Stimulated activated CD8-positive, alpha-beta memory T cell treated with anti-CD3 and anti-CD28 coated beads, Interleukin-12 subunit alpha, Interleukin-12 subunit beta, amount 100 ng/mL, for 4 hours (primary cell): ENCODE measurements around the gene ARID1A.
"Not testable (repeated sequence)": the region's sequence is repeated elsewhere in the genome, so short reads cannot be mapped to it uniquely, and the experiment has no call there.

ENCODE experiments used
- DNase-seq: peaks from one replicate; pipeline ENCODE4 v3.0.0-alpha.2; 2020; ENCODE audit warnings: low read depth

The ARID1A gene

GRCh38 chr1:26697978-26698849 is 2.4 kb downstream of the ARID1A start:
- DNase-seq: peak; percentile 18

GRCh38 chr1:26700711-26701110 is 4.9 kb downstream of the ARID1A start:
- DNase-seq: no peak

- DNase-seq: no peak
Measured at GRCh38 chr1:26701266-26701994, 5.6 kb downstream of the ARID1A start.

GRCh38 chr1:26701995-26702679 is 6.3 kb downstream of the ARID1A start:
- DNase-seq: no peak

DNA sequence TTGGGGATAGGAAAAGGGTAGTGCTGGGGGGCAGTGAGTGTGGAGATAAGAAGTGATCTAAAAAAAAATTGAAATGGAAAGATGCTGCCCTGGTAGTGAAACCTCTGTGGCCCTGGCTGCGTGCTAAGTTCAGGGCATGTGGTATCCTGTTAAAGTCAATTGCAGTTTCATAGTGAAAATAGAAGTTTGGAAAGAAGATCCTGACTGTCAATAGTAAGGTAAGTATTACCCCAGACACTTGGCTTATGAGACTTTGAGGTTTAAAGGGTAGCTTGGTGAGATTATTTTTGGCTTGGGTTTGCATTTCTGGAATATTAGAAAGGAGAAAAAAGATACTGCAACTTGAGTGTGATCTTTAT is 6.8 kb downstream of the ARID1A start:
- DNase-seq: no peak

- DNase-seq: no peak
Measured at GRCh38 chr1:26703478-26703877, 7.7 kb downstream of the ARID1A start.

DNA sequence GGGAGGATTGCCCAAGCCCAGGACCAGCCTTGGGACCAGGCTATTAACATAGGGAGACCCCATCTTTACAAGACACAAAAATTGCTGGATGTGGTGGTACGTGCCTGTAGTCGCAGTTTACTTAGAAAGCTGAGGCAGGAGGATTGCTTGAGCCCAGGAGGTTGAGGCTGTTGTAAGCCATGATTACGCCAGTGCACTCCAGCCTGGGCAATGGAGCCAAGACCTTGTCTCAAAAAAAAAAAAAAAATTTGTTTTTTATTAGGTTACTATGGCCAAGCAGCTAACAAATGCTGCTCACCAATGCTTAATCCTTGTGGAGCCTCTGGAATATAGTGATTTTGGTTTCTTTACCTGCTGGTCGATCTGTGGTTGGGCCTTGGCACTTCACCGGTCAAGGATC is 8.8 kb downstream of the ARID1A start:
- DNase-seq: no peak

GRCh38 chr1:26705227-26705626 is 9.4 kb downstream of the ARID1A start:
- DNase-seq: not testable (repeated sequence)

DNA sequence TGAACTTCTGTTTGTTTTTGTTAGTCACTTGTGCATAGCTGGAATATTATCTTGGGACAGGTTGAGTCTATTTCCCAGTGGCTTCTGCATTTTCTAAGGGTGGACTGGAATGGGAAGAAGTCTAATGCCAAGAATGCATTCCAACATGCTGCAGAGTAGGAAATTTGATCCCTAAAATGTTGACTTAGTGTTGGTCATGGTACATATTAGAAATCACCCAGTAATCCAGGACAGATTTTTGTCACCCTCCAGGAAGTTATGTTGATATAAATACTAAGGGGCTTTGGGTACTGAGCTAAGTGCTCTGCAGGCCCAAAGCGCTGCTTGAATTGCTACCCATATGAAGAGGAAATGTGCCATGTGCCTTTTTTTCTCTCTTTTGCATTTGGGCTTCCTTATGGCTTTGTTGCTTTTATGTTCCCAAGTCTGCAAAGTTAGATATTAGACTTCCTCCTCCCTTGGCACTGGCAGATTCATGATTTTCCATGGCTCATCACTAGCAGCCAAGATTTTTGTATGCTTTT is 10.0 kb downstream of the ARID1A start:
- DNase-seq: no peak

- DNase-seq: no peak
Measured at GRCh38 chr1:26706315-26706714, 10.5 kb downstream of the ARID1A start.

DNA sequence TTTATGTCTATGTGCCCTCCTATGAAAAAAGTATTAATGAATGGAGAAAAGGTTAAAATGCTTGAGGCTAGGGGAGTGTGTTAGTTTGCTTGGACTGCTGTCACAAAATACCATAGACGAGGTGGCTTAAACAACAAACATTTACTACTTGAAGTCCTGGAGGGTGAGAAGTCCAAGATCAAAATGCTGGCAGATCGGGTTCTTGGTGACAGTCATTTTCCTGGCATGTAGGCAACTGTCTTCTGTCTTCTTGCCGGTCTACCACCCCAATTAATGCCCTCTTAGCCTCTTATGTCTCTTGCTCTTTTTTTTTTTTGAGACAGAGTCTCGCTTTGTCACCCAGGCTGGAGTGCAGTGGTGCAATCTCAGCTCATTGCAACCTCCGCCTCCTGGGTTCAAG is 15.0 kb downstream of the ARID1A start:
- DNase-seq: no peak

DNA sequence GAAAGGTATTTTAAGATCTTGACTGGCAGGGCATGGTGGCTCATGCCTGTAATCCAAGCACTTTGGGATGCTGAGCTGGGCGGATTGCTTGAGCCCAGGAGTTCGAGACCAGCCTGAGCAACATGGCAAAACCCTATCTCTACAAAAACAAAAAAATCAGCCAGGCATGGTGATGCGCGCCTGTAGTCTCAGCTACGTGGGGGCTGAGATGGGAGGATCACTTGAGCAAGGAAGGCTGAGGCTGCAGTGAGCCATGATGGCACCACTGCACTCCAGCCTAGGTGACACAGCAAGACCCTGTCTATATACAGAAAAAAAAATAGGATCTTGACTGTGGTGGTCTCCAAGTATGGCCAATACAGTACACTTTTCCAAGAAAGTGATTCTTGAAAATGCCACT is 16.0 kb downstream of the ARID1A start:
- no peak for DNase-seq

- no peak for DNase-seq
Measured at GRCh38 chr1:26717017-26717491, 21.2 kb downstream of the ARID1A start.

DNA sequence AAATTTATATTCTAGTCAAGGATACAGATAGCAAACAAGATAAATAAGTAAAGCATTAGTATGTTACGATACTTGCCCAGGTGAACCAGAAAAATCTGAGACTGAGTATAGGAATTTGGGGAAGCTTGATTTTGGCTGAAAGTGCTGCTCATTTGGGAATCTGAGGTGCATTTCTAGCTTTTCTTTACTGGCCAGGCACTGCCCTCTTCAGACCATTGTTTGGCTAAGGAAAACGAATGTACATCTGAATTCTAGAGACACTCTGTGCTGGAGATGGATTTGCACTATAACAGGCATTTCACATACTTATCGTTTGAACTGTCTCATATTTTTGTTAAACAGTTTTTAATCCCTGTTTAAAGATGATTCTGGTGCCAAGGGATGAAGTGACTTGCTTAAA is 23.4 kb downstream of the ARID1A start:
- no peak for DNase-seq

GRCh38 chr1:26721669-26722355 is 26.0 kb downstream of the ARID1A start:
- no peak for DNase-seq

GRCh38 chr1:26723013-26723991 is 27.5 kb downstream of the ARID1A start:
- no peak for DNase-seq

GRCh38 chr1:26724118-26724517 is 28.3 kb downstream of the ARID1A start:
- DNase-seq: no peak

DNA sequence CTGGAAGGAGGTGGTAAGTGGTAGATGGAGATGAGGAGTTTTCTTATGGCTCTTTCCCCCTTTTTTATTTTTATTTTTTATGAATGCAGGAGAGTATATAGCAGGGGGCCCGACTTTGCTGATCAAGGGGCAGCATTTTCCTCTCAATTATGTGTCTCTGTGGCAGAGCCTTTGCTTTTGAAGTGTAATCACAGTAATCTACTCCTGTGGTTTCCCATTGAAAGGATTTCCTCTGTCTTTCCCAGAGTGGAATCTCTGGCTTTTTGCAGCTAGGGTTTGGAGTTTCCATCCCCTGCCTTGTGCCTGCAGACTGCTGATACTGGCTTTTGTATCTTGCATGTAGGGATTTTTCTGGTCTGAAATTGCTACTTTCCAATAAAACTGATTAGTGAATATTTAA is 29.1 kb downstream of the ARID1A start:
- no peak for DNase-seq

- not testable (repeated sequence) for DNase-seq
Measured at GRCh38 chr1:26725904-26726303, 30.1 kb downstream of the ARID1A start.

GRCh38 chr1:26726784-26727183 is 31.0 kb downstream of the ARID1A start:
- no peak for DNase-seq

GRCh38 chr1:26727476-26727875 is 31.7 kb downstream of the ARID1A start:
- no peak for DNase-seq
